ENCODE results near the gene PSMD3. TPM values are rescaled to one million over a fixed set of nuclear protein-coding genes. Genes with fewer than 3 reads are reported as not detected.

Gene PSMD3
- total and polyA plus RNA-seq, 4 donors, result 30.7 to 80.7 (median 66.3) TPM

DNA sequence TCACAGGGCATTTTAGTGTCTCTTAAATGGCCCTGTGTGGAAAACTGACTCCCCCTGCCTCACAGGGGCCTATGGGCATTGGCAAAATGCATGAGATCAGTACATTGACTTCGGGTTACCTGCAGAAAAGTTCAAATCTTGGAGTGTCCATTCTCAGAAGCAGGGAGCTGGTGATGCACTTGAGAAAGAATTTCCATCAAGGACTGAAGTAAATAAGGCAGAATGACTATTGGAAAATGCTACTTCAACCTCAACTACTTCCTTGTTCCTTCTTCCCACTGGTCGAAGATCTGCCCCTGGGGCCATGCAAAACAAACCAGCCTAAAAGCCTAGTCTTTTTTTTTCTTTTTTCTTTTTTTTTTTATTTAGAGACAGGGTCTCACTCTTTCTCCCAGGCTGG is 31.6 kb upstream of the PSMD3 start:
- H3K27me3 ChIP-seq (ENCODE audit: control insufficient read depth in 4 of 4, insufficient read depth in 4 of 4, low read length in 3 of 4), result no peaks in the 10 kb centered on the region
- peaks cover 13 to 36% (median 20%) of the 10 kb centered on the region in 4 donors for H3K4me1 ChIP-seq (ENCODE audit: control insufficient read depth in 4 of 4, insufficient read depth in 4 of 4, low read length in 3 of 4)
- H3K4me3 ChIP-seq (ENCODE audit: low read depth in 1 of 3, low read length in 3 of 3), result no peak overlapping the region
- H3K9me3 ChIP-seq (ENCODE audit: control insufficient read depth in 4 of 4, low read length in 3 of 4), result no peaks in the 10 kb centered on the region
- no peak for DNase-seq (ENCODE audit: low spot score)
- TF ChIP-seq JUND (IDR thresholded peaks at IDR 0.05), result no peak
- TF ChIP-seq FOXA1 (IDR thresholded peaks at IDR 0.05), result no peak
- no peak for TF ChIP-seq RAD21 (IDR thresholded peaks at IDR 0.05)
- TF ChIP-seq TAF1 (conservative IDR thresholded peaks at IDR 0.05), result no peak
- TF ChIP-seq YY1 (IDR thresholded peaks at IDR 0.05), result no peak
- TF ChIP-seq, protein P1, sequence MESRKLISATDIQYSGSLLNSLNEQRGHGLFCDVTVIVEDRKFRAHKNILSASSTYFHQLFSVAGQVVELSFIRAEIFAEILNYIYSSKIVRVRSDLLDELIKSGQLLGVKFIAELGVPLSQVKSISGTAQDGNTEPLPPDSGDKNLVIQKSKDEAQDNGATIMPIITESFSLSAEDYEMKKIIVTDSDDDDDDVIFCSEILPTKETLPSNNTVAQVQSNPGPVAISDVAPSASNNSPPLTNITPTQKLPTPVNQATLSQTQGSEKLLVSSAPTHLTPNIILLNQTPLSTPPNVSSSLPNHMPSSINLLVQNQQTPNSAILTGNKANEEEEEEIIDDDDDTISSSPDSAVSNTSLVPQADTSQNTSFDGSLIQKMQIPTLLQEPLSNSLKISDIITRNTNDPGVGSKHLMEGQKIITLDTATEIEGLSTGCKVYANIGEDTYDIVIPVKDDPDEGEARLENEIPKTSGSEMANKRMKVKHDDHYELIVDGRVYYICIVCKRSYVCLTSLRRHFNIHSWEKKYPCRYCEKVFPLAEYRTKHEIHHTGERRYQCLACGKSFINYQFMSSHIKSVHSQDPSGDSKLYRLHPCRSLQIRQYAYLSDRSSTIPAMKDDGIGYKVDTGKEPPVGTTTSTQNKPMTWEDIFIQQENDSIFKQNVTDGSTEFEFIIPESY (IDR thresholded peaks at IDR 0.05), result no peak
- no peak for TF ChIP-seq EGR1 (IDR thresholded peaks at IDR 0.05; ENCODE audit: low read depth in 2 of 2)
- peak overlapping the region in 1 of 2 donors; percentile 19 for H3K27ac ChIP-seq (ENCODE audit: low read depth in 1 of 2, low read length in 2 of 2)
- H3K36me3 ChIP-seq (ENCODE audit: control insufficient read depth in 4 of 4, insufficient read depth in 3 of 4, low read depth in 1 of 4, low read length in 3 of 4), result no peaks in the 10 kb centered on the region
- H3K9ac ChIP-seq (ENCODE audit: low read depth in 1 of 2, low read length in 2 of 2), result no peak overlapping the region
- 91% methylated on average over 2 of the region's 2 CpGs for WGBS

DNA sequence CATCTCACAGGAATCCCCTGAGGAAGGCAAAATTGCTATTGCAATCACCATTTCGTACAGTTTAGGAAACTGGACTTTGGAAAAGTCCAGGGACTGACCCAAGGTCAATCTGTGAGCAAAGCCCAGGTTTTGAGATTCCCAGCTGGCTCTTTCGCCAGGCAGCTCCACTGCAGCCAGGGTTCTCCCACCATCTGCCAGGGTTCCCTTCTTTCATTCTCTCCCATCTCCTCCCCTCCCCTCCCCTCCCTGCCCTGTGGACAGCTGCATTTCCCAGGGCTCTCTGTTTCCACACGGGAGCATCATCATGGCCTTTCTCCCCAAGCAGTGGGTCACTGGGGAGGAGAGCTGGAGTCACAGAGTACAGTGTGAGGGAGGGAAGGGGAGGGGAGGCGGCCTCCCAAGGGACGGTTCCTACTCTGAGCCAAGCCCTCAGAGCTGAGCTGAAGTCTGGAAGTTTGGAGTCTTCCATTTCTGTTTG is 29.7 kb upstream of the PSMD3 start:
- 39% methylated on average over 5 of the region's 5 CpGs for WGBS

More for the DNA sequence above, 29.7 kb upstream of the PSMD3 start:
- Histone ChIP-seq H3K27ac (ENCODE audit: low read depth in 1 of 2, low read length in 2 of 2) (peak overlapping the region in 1 of 2 donors; percentile 40), H3K36me3 (ENCODE audit: control insufficient read depth in 4 of 4, insufficient read depth in 3 of 4, low read depth in 1 of 4, low read length in 3 of 4) (no peaks in the 10 kb centered on the region), H3K9ac (ENCODE audit: low read depth in 1 of 2, low read length in 2 of 2) (no peak overlapping the region), H3K27me3 (ENCODE audit: control insufficient read depth in 4 of 4, insufficient read depth in 4 of 4, low read length in 3 of 4) (no peaks in the 10 kb centered on the region), H3K9me3 (ENCODE audit: control insufficient read depth in 4 of 4, low read length in 3 of 4) (no peaks in the 10 kb centered on the region), H3K4me1 (ENCODE audit: control insufficient read depth in 4 of 4, insufficient read depth in 4 of 4, low read length in 3 of 4) (peaks cover 13 to 30% (median 19%) of the 10 kb centered on the region in 4 donors), H3K4me3 (ENCODE audit: low read depth in 1 of 3, low read length in 3 of 3) (no peak overlapping the region)
- DNase-seq (ENCODE audit: low spot score), result no peak
- peak; percentile 90 for TF ChIP-seq SP1 (IDR thresholded peaks at IDR 0.05)
- peak; percentile 17 to 47 for TF ChIP-seq RAD21 (IDR thresholded peaks at IDR 0.05)
- peak; percentile 76 to 77 for TF ChIP-seq RXRA (IDR thresholded peaks at IDR 0.05)
- no peak for TF ChIP-seq FOXA2 (IDR thresholded peaks at IDR 0.05)
- TF ChIP-seq, protein P2, sequence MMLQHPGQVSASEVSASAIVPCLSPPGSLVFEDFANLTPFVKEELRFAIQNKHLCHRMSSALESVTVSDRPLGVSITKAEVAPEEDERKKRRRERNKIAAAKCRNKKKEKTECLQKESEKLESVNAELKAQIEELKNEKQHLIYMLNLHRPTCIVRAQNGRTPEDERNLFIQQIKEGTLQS (IDR thresholded peaks at IDR 0.05), result no peak
- no peak for TF ChIP-seq GABPA (IDR thresholded peaks at IDR 0.05 in 1 of 2, conservative IDR thresholded peaks at IDR 0.05 in 1 of 2)
- TF ChIP-seq, protein P1 (IDR thresholded peaks at IDR 0.05), result no peak
- TF ChIP-seq, protein P3, sequence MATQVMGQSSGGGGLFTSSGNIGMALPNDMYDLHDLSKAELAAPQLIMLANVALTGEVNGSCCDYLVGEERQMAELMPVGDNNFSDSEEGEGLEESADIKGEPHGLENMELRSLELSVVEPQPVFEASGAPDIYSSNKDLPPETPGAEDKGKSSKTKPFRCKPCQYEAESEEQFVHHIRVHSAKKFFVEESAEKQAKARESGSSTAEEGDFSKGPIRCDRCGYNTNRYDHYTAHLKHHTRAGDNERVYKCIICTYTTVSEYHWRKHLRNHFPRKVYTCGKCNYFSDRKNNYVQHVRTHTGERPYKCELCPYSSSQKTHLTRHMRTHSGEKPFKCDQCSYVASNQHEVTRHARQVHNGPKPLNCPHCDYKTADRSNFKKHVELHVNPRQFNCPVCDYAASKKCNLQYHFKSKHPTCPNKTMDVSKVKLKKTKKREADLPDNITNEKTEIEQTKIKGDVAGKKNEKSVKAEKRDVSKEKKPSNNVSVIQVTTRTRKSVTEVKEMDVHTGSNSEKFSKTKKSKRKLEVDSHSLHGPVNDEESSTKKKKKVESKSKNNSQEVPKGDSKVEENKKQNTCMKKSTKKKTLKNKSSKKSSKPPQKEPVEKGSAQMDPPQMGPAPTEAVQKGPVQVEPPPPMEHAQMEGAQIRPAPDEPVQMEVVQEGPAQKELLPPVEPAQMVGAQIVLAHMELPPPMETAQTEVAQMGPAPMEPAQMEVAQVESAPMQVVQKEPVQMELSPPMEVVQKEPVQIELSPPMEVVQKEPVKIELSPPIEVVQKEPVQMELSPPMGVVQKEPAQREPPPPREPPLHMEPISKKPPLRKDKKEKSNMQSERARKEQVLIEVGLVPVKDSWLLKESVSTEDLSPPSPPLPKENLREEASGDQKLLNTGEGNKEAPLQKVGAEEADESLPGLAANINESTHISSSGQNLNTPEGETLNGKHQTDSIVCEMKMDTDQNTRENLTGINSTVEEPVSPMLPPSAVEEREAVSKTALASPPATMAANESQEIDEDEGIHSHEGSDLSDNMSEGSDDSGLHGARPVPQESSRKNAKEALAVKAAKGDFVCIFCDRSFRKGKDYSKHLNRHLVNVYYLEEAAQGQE (IDR thresholded peaks at IDR 0.05), result no peak
- no peak for TF ChIP-seq TAF1 (conservative IDR thresholded peaks at IDR 0.05)
- TF ChIP-seq JUND (IDR thresholded peaks at IDR 0.05), result no peak
- TF ChIP-seq HNF4G (IDR thresholded peaks at IDR 0.05), result peak; percentile 95
- peak; percentile 54 for TF ChIP-seq NR2F2 (IDR thresholded peaks at IDR 0.05)
- peak; percentile 99 to 100 for TF ChIP-seq HNF4A (conservative IDR thresholded peaks at IDR 0.05)
- TF ChIP-seq, protein P4, sequence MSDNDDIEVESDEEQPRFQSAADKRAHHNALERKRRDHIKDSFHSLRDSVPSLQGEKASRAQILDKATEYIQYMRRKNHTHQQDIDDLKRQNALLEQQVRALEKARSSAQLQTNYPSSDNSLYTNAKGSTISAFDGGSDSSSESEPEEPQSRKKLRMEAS (IDR thresholded peaks at IDR 0.05), result no peak
- peak in 1 of 2 donors; percentile 57 for TF ChIP-seq EGR1 (IDR thresholded peaks at IDR 0.05; ENCODE audit: low read depth in 2 of 2)
- TF ChIP-seq FOXA1 (IDR thresholded peaks at IDR 0.05), result no peak
- TF ChIP-seq, protein P5, sequence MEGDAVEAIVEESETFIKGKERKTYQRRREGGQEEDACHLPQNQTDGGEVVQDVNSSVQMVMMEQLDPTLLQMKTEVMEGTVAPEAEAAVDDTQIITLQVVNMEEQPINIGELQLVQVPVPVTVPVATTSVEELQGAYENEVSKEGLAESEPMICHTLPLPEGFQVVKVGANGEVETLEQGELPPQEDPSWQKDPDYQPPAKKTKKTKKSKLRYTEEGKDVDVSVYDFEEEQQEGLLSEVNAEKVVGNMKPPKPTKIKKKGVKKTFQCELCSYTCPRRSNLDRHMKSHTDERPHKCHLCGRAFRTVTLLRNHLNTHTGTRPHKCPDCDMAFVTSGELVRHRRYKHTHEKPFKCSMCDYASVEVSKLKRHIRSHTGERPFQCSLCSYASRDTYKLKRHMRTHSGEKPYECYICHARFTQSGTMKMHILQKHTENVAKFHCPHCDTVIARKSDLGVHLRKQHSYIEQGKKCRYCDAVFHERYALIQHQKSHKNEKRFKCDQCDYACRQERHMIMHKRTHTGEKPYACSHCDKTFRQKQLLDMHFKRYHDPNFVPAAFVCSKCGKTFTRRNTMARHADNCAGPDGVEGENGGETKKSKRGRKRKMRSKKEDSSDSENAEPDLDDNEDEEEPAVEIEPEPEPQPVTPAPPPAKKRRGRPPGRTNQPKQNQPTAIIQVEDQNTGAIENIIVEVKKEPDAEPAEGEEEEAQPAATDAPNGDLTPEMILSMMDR (IDR thresholded peaks at IDR 0.05; ENCODE audit: low read depth, low read length, missing input control), result no peak
- peak; percentile 18 for TF ChIP-seq YY1 (IDR thresholded peaks at IDR 0.05)
